ENCODE data around the gene GINS3. TPM values are rescaled to one million over a fixed set of nuclear protein-coding genes. Genes with fewer than 3 reads are reported as not detected.

Gene GINS3
- total and polyA plus RNA-seq, 10 of the 15 experiments (the other 5 are each of a cell fraction or from before 2014, with no cell fraction given), result 13.6 to 22.4 (median 15.6) TPM

DNA sequence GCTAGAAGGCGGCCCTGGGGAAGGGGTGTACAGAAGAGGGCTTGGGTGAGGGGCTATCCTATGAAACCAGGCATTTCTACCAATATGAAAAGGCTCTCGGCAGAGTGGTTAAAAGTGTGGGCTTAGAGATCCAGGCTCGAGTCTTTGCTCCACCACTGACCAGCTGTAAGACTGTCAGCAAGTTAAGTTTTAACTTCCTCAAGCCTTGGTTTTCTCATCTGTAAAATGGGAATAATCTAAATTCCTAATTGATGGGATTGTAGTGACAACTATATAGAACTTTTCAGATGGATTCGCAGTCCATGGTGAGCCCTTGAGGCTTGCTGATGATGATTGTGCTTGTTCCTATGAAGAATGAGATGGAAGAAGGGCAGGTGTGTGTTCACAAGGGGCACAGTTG is 57.0 kb downstream of the GINS3 start (continued):
- TF ChIP-seq, protein P1, sequence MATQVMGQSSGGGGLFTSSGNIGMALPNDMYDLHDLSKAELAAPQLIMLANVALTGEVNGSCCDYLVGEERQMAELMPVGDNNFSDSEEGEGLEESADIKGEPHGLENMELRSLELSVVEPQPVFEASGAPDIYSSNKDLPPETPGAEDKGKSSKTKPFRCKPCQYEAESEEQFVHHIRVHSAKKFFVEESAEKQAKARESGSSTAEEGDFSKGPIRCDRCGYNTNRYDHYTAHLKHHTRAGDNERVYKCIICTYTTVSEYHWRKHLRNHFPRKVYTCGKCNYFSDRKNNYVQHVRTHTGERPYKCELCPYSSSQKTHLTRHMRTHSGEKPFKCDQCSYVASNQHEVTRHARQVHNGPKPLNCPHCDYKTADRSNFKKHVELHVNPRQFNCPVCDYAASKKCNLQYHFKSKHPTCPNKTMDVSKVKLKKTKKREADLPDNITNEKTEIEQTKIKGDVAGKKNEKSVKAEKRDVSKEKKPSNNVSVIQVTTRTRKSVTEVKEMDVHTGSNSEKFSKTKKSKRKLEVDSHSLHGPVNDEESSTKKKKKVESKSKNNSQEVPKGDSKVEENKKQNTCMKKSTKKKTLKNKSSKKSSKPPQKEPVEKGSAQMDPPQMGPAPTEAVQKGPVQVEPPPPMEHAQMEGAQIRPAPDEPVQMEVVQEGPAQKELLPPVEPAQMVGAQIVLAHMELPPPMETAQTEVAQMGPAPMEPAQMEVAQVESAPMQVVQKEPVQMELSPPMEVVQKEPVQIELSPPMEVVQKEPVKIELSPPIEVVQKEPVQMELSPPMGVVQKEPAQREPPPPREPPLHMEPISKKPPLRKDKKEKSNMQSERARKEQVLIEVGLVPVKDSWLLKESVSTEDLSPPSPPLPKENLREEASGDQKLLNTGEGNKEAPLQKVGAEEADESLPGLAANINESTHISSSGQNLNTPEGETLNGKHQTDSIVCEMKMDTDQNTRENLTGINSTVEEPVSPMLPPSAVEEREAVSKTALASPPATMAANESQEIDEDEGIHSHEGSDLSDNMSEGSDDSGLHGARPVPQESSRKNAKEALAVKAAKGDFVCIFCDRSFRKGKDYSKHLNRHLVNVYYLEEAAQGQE (IDR thresholded peaks at IDR 0.05; ENCODE audit: low read depth, low read length), result no peak
- no peak for TF ChIP-seq ATF7 (IDR thresholded peaks at IDR 0.05; ENCODE audit: low read depth)
- TF ChIP-seq SIN3A (IDR thresholded peaks at IDR 0.05; ENCODE audit: low read depth, low read length), result no peak
- TF ChIP-seq EZH2 (IDR thresholded peaks at IDR 0.05; ENCODE audit: borderline replicate concordance, control insufficient read depth, low read depth, low read length), result no peak
- TF ChIP-seq, protein P2, sequence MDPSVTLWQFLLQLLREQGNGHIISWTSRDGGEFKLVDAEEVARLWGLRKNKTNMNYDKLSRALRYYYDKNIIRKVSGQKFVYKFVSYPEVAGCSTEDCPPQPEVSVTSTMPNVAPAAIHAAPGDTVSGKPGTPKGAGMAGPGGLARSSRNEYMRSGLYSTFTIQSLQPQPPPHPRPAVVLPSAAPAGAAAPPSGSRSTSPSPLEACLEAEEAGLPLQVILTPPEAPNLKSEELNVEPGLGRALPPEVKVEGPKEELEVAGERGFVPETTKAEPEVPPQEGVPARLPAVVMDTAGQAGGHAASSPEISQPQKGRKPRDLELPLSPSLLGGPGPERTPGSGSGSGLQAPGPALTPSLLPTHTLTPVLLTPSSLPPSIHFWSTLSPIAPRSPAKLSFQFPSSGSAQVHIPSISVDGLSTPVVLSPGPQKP (IDR thresholded peaks at IDR 0.05; ENCODE audit: low read depth, low read length), result no peak
- no peak for TF ChIP-seq RB1 (IDR thresholded peaks at IDR 0.05; ENCODE audit: borderline replicate concordance)
- TF ChIP-seq IRF4 (IDR thresholded peaks at IDR 0.05; ENCODE audit: low read depth, low read length), result no peak
- TF ChIP-seq ZNF384 (IDR thresholded peaks at IDR 0.05; ENCODE audit: borderline replicate concordance, low read depth, low read length), result no peak
- no peak for TF ChIP-seq NFIC (IDR thresholded peaks at IDR 0.05; ENCODE audit: low read depth, low read length)

DNA sequence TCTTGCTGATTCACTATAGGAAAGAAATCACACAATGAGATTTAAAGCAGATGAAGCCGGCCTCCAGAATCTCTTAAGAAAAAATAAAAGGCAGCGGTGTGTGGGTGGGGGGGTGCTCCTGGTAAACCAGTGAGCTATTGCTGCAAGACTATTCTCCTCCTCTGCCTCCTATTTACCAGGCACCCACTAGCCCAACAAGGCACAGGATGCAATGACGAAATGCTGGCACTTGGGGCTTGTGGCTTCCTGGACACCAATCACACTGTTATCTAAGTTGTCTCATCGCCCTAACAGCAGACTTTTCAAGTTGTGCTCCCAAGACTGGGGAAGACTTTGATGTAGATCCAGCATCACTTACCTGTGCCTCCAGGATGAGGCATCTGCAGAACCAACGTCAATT is 57.5 kb downstream of the GINS3 start:
- H3K36me3 ChIP-seq (ENCODE audit: control insufficient read depth in 2 of 2, insufficient read depth in 2 of 2, low read length in 1 of 2), result no peaks in the 10 kb centered on the region
- H3K9ac ChIP-seq (ENCODE audit: control insufficient read depth, insufficient read depth, low read length), result no peak overlapping the region
- H3K4me2 ChIP-seq (ENCODE audit: control insufficient read depth, insufficient read depth), result no peak overlapping the region
- POLR2A ChIA-PET, result no interaction called here
- no peaks in the 10 kb centered on the region for H3K9me3 ChIP-seq (replicated peaks; ENCODE audit: control insufficient read depth, insufficient read depth, low read length)
- no peak overlapping the region for H3K4me3 ChIP-seq
- CTCF ChIA-PET, result no interaction called here
- ATAC-seq, result no peak
- in situ Hi-C loops (cut with MboI), result no loop called here
- no peak for DNase-seq (ENCODE audit: low read depth, low spot score)
- FAIRE-seq, result no peak
- intact Hi-C loops (cut with micrococcal nuclease; ENCODE audit: unreplicated experiment), result loop anchor here (2.0 kb wide), 1 partner anchor 49 kb away; no protein-coding TSS in a partner anchor
- H3K27ac ChIP-seq (ENCODE audit: control insufficient read depth, insufficient read depth), result no peak overlapping the region
- SMC1A ChIA-PET (ENCODE audit: uncharacterized antibody, unreplicated experiment), result no interaction called here
- no peaks in the 10 kb centered on the region for H3K27me3 ChIP-seq (replicated peaks in 1 of 2; ENCODE audit: control insufficient read depth in 2 of 2, insufficient read depth in 2 of 2, low read length in 1 of 2)
- no peak overlapping the region for H2AFZ ChIP-seq (ENCODE audit: control insufficient read depth, low read depth, low read length)
- no peaks in the 10 kb centered on the region for H3K79me2 ChIP-seq (ENCODE audit: control insufficient read depth, insufficient read depth, low read length)
- 46% methylated on average over 5 of the region's 5 CpGs for WGBS (ENCODE audit: insufficient coverage, insufficient replicate concordance, low lambda C conversion rate, missing lambda C conversion rate)
- BruUV-seq (replicated peaks), result no TSS peak
- RAD21 ChIA-PET (ENCODE audit: unreplicated experiment), result no interaction called here
- H4K20me1 ChIP-seq (ENCODE audit: control insufficient read depth, insufficient read depth), result no peaks in the 10 kb centered on the region
- no peaks in the 10 kb centered on the region for H3K4me1 ChIP-seq (ENCODE audit: control insufficient read depth, insufficient read depth, low read length)
- TF ChIP-seq PML (IDR thresholded peaks at IDR 0.05; ENCODE audit: low read length) (no peak), EGR1 (IDR thresholded peaks at IDR 0.05; ENCODE audit: borderline replicate concordance in 1 of 2, low read depth in 2 of 2, low read length in 2 of 2) (no peak), DPF2 (IDR thresholded peaks at IDR 0.05) (no peak), TCF12 (IDR thresholded peaks at IDR 0.05; ENCODE audit: low read depth, low read length) (no peak), TAF1 (IDR thresholded peaks at IDR 0.05; ENCODE audit: borderline replicate concordance, low read depth, low read length) (no peak), KDM1A (IDR thresholded peaks at IDR 0.05; ENCODE audit: borderline replicate concordance) (no peak), ZBED1 (IDR thresholded peaks at IDR 0.05; ENCODE audit: borderline replicate concordance) (no peak), TARDBP (IDR thresholded peaks at IDR 0.05; ENCODE audit: borderline replicate concordance) (no peak), CBX5 (IDR thresholded peaks at IDR 0.05; ENCODE audit: low read depth) (no peak)
- TF ChIP-seq, protein P3, sequence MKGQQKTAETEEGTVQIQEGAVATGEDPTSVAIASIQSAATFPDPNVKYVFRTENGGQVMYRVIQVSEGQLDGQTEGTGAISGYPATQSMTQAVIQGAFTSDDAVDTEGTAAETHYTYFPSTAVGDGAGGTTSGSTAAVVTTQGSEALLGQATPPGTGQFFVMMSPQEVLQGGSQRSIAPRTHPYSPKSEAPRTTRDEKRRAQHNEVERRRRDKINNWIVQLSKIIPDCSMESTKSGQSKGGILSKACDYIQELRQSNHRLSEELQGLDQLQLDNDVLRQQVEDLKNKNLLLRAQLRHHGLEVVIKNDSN (IDR thresholded peaks at IDR 0.05; ENCODE audit: borderline replicate concordance, extremely low read length, insufficient read depth, low read depth, low read length), result no peak
- TF ChIP-seq, protein P2 (IDR thresholded peaks at IDR 0.05; ENCODE audit: low read depth, low read length), result no peak
